DND-41 (cell line): Measurements from ENCODE around the gene ST3GAL4.

Source experiments
- ATAC-seq: fragments of 200-7000 bp; cut with Tn5 transposase; 3 replicates; pipeline ENCODE4 v1.9.1; 2021; ENCODE audit warnings: low read depth; ENCODE audit not compliant: insufficient read depth
- DNase-seq: peaks from one replicate; pipeline ENCODE4 v3.0.0-alpha.2; 2020
- H2AFZ ChIP-seq: 2 replicates; pipeline ENCODE4 v1.6.0; 2012; ENCODE audit warnings: low read depth, low read length
- H3K27ac ChIP-seq: 2 replicates; pipeline ENCODE4 v1.5.1; 2012; ENCODE audit warnings: low read length, inconsistent platforms
- H3K27me3 ChIP-seq: fragments of 200-600 bp; sonication (generic); 2 replicates; pipeline ENCODE4 v1.6.0; 2012; ENCODE audit warnings: low read length, mild to moderate bottlenecking, inconsistent platforms; ENCODE audit not compliant: insufficient read depth, poor library complexity
- H3K36me3 ChIP-seq: 2 replicates; pipeline ENCODE4 v1.5.1; 2012; ENCODE audit warnings: low read length, inconsistent platforms; ENCODE audit not compliant: insufficient read depth
- H3K4me1 ChIP-seq: 2 replicates; pipeline ENCODE4 v1.5.1; 2012; ENCODE audit warnings: mild to moderate bottlenecking, low read length; ENCODE audit not compliant: insufficient read depth
- H3K4me2 ChIP-seq: 2 replicates; pipeline ENCODE4 v1.6.0; 2012; ENCODE audit warnings: mild to moderate bottlenecking, moderate library complexity, low read length, inconsistent platforms; ENCODE audit not compliant: insufficient read depth
- H3K4me3 ChIP-seq, 2 experiments: fragments of 200-600 bp in 1 of 2; shearing (Covaris generic) in 1 of 2; 2 replicates each; pipeline ENCODE4 v1.5.1; 2012 to 2016; ENCODE audit warnings: inconsistent platforms in 2 of 2, low read length in 2 of 2, mild to moderate bottlenecking in 2 of 2, low read depth in 1 of 2, moderate library complexity in 1 of 2
- H3K79me2 ChIP-seq: 2 replicates; pipeline ENCODE4 v1.6.0; 2012; ENCODE audit warnings: low read length, inconsistent platforms; ENCODE audit not compliant: insufficient read depth
- H3K9ac ChIP-seq: 2 replicates; pipeline ENCODE4 v1.6.0; 2012; ENCODE audit warnings: low read depth, mild to moderate bottlenecking, inconsistent platforms, low read length, moderate library complexity
- H3K9me3 ChIP-seq: 2 replicates; pipeline ENCODE4 v1.5.1; 2012; ENCODE audit warnings: low read length, moderate library complexity, mild to moderate bottlenecking, inconsistent platforms; ENCODE audit not compliant: insufficient read depth, severe bottlenecking
- H4K20me1 ChIP-seq: 2 replicates; pipeline ENCODE4 v1.6.0; 2012; ENCODE audit warnings: low read length; ENCODE audit not compliant: insufficient read depth
- EZH2 ChIP-seq: IDR thresholded peaks from 3 replicates; pipeline ENCODE4 v1.6.1; 2012; ENCODE audit warnings: borderline replicate concordance, low read depth, mild to moderate bottlenecking, moderate library complexity, low read length, inconsistent platforms; ENCODE audit not compliant: severe bottlenecking
- TF ChIP-seq, protein P1 (sequence below): IDR thresholded peaks from 2 replicates; pipeline ENCODE4 v1.5.1; 2012; ENCODE audit warnings: borderline replicate concordance, low read length, moderate library complexity, mild to moderate bottlenecking; ENCODE audit not compliant: poor library complexity, severe bottlenecking; ENCODE audit errors: extremely low read depth

Gene ST3GAL4

DNA sequence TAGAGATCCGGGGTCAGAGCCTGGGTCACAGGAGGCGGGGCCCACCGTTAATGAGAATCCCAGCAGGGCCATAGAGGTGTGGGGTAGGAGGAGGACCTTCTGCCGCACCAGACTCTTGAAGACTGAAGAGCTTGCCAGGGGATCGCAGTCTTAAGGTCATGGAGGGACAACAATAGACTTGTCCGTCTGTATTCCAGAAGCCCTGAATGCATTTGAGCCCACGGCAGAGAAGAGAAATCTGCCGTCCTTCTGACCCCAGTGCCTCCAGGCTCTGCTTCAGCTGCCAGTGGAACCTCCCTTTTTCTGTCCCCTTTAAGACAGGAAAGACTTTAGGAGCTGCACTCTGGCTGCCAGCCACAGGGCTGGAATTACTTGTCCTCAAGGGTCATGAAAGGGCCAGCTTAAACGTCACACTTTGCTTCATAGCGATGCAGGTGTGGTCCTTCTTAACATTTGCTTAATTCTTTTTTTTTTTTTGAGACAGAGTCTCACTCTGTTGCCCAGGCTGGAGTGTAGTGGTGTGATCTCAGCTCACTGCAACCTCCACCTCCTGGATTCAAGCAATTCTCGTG, 15.5 kb upstream of the ST3GAL4 start:
- Histone ChIP-seq H3K79me2 (no peaks in the 10 kb centered on the region), H3K36me3 (peaks cover 69% of the 10 kb centered on the region), H3K9ac (no peak overlapping the region), H3K27ac (no peak overlapping the region), H3K27me3 (no peaks in the 10 kb centered on the region), H3K9me3 (no peaks in the 10 kb centered on the region), H3K4me3 (no peak overlapping the region), H2AFZ (no peak overlapping the region), H3K4me1 (no peaks in the 10 kb centered on the region; the same call in 1 of the 2 replicates), H3K4me2 (no peak overlapping the region), H4K20me1 (peaks cover 9% of the 10 kb centered on the region)
- no peak for ATAC-seq
- TF ChIP-seq, protein P1, sequence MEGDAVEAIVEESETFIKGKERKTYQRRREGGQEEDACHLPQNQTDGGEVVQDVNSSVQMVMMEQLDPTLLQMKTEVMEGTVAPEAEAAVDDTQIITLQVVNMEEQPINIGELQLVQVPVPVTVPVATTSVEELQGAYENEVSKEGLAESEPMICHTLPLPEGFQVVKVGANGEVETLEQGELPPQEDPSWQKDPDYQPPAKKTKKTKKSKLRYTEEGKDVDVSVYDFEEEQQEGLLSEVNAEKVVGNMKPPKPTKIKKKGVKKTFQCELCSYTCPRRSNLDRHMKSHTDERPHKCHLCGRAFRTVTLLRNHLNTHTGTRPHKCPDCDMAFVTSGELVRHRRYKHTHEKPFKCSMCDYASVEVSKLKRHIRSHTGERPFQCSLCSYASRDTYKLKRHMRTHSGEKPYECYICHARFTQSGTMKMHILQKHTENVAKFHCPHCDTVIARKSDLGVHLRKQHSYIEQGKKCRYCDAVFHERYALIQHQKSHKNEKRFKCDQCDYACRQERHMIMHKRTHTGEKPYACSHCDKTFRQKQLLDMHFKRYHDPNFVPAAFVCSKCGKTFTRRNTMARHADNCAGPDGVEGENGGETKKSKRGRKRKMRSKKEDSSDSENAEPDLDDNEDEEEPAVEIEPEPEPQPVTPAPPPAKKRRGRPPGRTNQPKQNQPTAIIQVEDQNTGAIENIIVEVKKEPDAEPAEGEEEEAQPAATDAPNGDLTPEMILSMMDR: no peak
- TF ChIP-seq EZH2: no peak
- no peak for DNase-seq

GRCh38 chr11:126340960-126341606, 14.4 kb upstream of the ST3GAL4 start:
- Histone ChIP-seq H3K4me1 (no peaks in the 10 kb centered on the region; the same call in 1 of the 2 replicates), H3K4me2 (no peak overlapping the region), H3K36me3 (peaks cover 80% of the 10 kb centered on the region), H3K4me3 (no peak overlapping the region), H3K27ac (no peak overlapping the region), H2AFZ (no peak overlapping the region), H3K9me3 (no peaks in the 10 kb centered on the region), H4K20me1 (peaks cover 20% of the 10 kb centered on the region), H3K27me3 (no peaks in the 10 kb centered on the region), H3K79me2 (peaks cover 5% of the 10 kb centered on the region; the same call in 1 of the 2 replicates), H3K9ac (no peak overlapping the region)
- ATAC-seq (no peak), DNase-seq (no peak)
- TF ChIP-seq, protein P1: no peak
- TF ChIP-seq EZH2: no peak

DNA sequence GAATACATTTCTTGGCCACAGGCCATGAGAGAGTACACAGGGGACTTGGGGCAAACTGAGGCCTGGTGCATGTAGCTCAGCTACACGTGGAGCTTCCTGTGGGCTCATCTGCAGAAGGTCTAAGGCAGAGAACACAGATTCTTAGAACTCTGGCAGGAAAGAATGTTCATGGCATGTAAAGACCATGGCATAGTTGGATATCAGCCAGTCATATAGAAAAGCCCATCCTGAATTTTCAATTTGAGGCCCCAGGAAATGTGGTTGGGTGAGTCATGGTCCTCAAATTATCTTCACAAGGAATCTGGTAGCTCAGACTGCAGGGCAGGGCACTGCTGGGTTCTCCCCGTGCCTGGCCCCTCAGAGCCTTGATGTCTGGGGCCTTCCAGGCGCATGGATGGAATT, 13.7 kb upstream of the ST3GAL4 start:
- Histone ChIP-seq H3K4me3 (no peak overlapping the region), H3K27me3 (no peaks in the 10 kb centered on the region), H3K4me1 (no peaks in the 10 kb centered on the region; the same call in 1 of the 2 replicates), H2AFZ (no peak overlapping the region), H3K9ac (no peak overlapping the region), H3K79me2 (peaks cover 11% of the 10 kb centered on the region), H3K36me3 (peaks cover 87% of the 10 kb centered on the region), H3K27ac (no peak overlapping the region), H3K9me3 (no peaks in the 10 kb centered on the region), H3K4me2 (no peak overlapping the region), H4K20me1 (peaks cover 25% of the 10 kb centered on the region)
- no peak for DNase-seq
- TF ChIP-seq EZH2: no peak
- TF ChIP-seq, protein P1: no peak
- ATAC-seq: peak; percentile 18; the same call in 1 of the 3 replicates
